Astrocyte (in vitro differentiated cells and primary cell): ENCODE data around the gene AFF3.

ENCODE experiments used
- EZH2 ChIP-seq: IDR thresholded peaks from 2 replicates; pipeline ENCODE4 v1.6.1; 2012; ENCODE audit warnings: mild to moderate bottlenecking, low read length, inconsistent platforms; ENCODE audit not compliant: insufficient read depth
- TF ChIP-seq, protein P1 (sequence below): IDR thresholded peaks from 2 replicates; pipeline ENCODE4 v1.5.1; 2011; ENCODE audit warnings: low read depth, mild to moderate bottlenecking, inconsistent platforms, low read length, moderate library complexity; ENCODE audit not compliant: insufficient read depth

DNA sequence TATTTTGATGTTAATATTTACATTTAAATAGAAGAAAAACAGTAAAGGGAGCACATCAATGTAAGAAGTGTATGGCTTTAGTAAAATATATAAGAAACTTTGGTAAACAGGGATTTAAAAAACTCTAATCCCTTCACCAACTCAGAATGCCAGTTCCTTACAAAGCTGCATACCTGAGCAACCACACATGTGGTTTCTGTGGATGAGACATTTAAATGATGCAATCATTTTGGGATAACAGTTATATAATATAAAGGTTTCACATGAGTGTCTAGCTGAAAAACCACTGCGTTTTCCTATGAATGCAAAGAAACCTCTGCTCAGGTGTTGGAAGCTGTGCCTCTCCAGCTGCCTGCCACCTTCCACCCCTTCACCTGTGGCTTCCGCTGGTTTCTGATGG lies 443.5 kb downstream of the AFF3 start:
- TF ChIP-seq, protein P1, sequence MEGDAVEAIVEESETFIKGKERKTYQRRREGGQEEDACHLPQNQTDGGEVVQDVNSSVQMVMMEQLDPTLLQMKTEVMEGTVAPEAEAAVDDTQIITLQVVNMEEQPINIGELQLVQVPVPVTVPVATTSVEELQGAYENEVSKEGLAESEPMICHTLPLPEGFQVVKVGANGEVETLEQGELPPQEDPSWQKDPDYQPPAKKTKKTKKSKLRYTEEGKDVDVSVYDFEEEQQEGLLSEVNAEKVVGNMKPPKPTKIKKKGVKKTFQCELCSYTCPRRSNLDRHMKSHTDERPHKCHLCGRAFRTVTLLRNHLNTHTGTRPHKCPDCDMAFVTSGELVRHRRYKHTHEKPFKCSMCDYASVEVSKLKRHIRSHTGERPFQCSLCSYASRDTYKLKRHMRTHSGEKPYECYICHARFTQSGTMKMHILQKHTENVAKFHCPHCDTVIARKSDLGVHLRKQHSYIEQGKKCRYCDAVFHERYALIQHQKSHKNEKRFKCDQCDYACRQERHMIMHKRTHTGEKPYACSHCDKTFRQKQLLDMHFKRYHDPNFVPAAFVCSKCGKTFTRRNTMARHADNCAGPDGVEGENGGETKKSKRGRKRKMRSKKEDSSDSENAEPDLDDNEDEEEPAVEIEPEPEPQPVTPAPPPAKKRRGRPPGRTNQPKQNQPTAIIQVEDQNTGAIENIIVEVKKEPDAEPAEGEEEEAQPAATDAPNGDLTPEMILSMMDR = no peak
- no peak for TF ChIP-seq EZH2
